GM21825 (cell line): ENCODE data around the gene DCDC2.
"Not testable (repeated sequence)": the region's sequence is repeated elsewhere in the genome, so short reads cannot be mapped to it uniquely, and the experiment has no call there.

Experiments
- ATAC-seq: cut with Tn5 transposase; IDR thresholded peaks from one replicate; pipeline ENCODE4 v1.9.1; 2021; ENCODE audit warnings: mild to moderate bottlenecking, moderate library complexity; ENCODE audit not compliant: unreplicated experiment

Gene DCDC2

DNA sequence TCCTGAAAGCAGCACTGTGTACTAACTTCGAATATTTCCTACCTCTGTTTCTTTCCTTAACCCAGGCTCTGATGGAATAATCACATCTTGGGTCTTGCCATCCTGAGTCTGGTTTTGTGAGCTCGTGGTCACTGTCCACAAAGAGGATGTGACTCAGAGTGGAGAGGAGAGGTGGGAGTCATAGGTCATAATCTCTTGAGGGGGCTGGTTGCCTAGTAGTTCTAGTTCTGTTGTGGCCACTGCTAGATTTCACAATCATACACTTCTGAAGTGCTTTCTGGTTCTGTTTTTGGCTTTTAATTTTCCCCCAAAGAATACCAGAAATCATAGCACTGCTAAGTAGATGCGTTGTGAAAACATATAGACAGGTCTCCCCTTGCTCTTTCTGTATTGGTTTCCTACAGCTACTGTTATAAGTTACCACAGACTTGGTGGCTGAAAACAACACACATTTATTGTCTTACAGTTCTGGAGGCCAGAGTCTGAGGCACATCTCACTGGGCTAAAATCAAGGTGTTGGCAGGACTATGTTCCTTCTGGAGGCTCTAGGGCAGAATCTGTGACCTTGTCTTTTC lies 129.1 kb downstream of the DCDC2 start:
- ATAC-seq: no peak

DNA sequence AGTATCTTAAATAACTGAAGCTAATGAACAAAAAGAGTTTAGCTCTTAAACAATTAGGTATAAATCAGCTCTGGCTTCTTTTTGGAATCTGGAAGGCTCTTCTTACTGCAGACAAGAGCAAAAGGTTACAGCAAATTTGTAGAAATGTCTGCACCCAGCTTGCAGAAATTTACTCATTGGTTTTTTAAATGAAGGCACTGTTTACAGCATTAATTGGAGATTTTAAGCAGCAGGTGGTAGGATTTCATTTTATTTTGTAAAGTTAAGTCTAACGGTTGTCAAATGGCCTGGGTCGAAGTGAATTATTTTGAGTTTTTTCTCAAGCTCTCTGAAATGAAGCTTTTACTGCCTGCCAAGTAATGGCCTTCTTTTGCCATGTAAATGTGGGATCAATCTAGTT lies 129.7 kb downstream of the DCDC2 start:
- ATAC-seq: no peak

DNA sequence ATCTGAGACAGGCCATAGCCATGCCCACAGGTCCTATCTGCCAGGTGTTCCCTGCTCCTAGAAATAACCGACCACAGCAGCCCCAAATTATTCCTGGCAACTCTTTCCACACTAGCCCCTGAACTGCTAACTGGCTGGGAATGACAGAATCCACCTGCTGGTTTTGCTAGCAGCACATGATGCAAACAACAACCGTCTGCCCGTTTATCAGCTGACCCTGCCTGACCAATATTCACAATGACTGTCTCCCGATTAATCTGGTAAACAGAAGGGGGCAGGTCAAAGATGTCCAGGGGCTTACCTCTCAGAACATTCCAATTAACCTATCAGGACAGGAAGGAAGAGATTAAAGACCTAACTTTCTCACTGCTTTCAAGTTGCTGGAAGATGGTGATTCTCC lies 130.3 kb downstream of the DCDC2 start:
- ATAC-seq: no peak

GRCh38 chr6:24226541-24226940 lies 131.3 kb downstream of the DCDC2 start:
- no peak for ATAC-seq

- no peak for ATAC-seq
These were observed 132.0 kb downstream of the DCDC2 start for GRCh38 chr6:24225838-24226237.

DNA sequence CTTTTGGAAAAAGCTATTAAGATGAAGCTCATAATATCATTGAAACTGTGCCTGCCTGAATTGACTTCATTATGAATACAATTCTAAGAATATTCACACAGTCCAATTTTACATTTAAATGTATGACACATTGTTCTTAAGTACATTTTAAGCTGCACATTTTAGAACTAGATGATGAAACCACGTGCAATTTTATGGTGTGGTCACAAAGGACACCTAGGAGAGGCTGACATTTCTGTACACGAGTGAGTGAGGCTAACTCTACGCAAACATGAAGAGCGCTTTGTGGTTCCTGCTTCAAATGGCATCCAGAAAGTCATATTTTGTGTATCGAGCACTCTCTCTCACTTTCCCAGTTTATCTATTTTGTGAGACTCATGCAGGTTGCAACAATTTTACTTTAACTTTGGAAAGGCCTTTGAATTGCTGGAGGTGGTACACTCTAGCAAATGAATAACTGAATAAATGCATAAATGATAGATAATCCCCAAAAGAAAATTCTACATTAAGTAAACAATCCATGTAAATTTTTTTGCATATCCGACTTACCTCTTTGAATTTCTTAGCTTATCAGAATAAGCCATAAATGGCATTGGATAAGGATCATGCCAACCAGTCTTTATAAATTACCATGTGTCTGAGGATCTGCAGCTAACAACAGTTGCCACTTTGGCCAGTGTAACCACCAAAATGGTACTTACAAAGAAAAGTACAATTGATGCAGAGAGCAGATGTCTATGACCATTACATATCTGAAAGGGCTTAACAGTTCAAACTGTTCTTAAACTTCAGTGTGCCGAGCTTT lies 134.5 kb downstream of the DCDC2 start:
- no peak for ATAC-seq

DNA sequence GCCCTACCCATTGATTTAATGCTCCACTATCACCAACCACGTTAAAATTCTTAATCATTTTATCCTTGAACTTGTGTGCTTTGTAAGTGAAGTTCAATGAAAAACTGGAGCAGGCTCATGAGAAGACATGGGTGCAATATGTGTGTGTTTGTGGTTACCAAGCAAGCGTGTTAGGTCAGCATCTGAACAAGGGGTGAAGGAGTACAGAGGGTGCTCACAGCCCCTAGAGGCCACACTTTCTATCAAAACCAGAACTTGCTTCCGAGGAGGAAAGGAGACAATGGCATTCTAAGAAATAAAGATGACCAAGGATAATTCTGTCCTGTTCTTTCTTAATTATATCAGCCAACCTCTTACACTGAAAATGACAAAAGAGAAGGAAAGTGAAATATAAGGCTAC lies 138.2 kb downstream of the DCDC2 start:
- no peak for ATAC-seq

DNA sequence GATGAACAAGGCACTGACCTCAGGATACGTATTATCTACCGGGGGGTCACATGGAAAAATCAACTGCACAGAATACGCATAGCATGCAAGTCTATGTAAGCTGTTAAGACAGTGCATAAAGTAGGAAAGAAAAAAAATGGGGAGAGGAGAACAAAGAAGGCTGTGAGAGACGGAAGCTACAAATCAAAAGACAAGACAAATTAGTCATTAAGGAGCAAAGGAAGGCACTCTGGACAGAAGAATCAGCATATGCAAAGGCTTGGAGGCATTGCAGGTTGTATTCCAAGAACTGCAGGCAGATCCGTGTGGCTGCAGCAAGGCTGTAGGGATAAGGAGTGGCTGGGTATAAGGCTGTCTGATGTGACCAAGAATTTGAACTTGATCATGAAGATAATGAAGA lies 142.9 kb downstream of the DCDC2 start:
- ATAC-seq: no peak

DNA sequence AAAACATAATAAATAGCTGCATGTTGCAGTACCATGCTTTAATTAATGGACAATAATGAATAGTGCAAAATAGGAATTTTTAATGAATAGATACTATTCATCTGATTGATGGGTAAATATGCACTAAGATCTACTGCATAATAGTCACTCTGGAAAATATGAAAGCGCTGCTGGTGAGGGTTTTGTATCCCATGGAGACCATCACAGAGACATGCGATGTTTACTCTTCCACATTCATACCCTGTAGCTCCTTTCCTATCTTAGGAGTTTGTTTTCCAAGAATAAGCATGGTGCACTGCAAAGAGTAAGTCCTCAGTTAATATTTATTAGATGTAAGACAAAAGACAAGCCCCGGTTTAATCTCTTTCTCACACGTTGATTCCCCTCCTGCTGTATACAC lies 150.4 kb downstream of the DCDC2 start:
- ATAC-seq: no peak

GRCh38 chr6:24205020-24205492 lies 152.8 kb downstream of the DCDC2 start:
- no peak for ATAC-seq

- not testable (repeated sequence) for ATAC-seq
These were observed 153.7 kb downstream of the DCDC2 start for GRCh38 chr6:24204113-24204512.

- ATAC-seq: no peak
These were observed 160.0 kb downstream of the DCDC2 start for GRCh38 chr6:24197892-24198291.

DNA sequence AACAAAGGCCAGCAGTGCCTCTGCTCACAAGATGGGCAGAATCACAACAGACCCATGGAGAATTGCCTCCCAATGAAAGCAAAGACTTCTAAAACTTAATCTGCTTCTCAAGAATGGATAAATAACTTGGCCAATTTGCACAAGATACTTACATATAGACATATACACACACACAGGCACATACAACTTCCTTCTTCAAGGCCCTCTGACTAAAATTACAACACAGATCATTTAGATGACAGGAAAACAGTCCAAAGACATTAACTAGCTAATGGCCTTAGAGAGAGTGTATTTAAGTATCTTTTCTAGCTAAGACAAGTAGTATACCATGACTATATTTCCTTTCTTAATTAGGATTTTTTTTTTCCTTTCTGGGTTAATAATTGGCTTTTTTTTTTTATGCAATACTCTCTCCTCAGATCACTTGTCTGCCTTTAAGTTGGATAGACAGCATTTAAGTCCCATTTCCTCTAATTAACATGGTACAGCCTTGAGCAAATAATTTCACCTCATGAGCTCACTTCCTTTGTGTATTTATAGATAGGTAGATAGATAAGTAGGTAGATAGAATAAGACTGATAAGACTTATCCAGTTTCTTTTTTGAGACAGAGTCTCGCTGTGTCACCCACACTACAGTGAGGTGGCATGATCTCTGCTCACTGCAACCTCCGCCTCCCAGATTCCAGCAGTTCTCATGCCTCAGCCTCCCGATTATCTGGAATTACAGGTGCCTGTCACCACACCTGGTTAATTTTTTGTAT lies 161.8 kb downstream of the DCDC2 start:
- no peak for ATAC-seq

DNA sequence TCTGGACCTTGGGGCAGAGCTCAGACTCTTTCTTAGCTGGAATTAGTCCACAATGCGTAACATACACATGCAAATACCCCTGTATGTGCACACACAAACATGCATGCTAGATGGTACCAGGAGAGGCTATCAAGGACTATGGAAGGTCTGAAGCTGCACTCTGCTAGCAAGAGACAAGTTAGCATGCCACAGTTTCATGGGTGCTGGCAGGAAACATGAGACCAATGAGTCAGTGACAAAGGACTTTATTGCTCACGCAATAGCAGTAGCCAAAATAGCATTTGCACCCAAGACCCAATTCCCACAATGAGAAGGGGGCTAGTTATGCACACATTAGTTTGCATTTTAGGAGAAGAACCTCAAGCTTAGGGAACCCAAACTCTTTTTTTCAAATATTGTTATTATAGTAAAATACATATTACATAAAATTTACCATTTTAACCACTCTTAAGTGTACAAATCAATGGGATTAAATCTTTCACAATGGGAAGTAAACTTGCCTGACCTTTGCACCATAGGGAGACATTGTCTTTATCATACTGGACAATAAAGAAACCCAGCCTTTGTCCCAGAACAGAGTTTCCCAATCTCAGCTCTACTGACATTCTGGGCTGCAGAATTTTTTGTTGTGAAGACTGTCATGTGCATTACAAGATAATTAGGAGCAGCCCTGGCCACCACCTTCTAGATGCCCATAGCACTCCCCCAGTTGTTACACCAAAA lies 162.7 kb downstream of the DCDC2 start:
- ATAC-seq: no peak

GRCh38 chr6:24193364-24193763 lies 164.5 kb downstream of the DCDC2 start:
- no peak for ATAC-seq

- no peak for ATAC-seq
These were observed 166.5 kb downstream of the DCDC2 start for GRCh38 chr6:24191346-24191745.

GRCh38 chr6:24188578-24189080 lies 169.2 kb downstream of the DCDC2 start:
- no peak for ATAC-seq

- ATAC-seq: no peak
These were observed 169.8 kb downstream of the DCDC2 start for GRCh38 chr6:24187965-24188577.

GRCh38 chr6:24186349-24186748 lies 171.5 kb downstream of the DCDC2 start:
- ATAC-seq: no peak

- no peak for ATAC-seq
These were observed 174.3 kb downstream of the DCDC2 start for GRCh38 chr6:24183584-24183983.

- no peak for ATAC-seq
These were observed 200.0 kb downstream of the DCDC2 start for GRCh38 chr6:24157886-24158285.
